SK-N-SH (cell line): ENCODE data around the gene KRABD2.

Experiments
- CTCF ChIA-PET: fragments of 300-600, 350-600 bp; formaldehyde crosslinking; extraction: SDS; loops from one replicate; lab custom pipeline; 2021; lab: Yijun Ruan, JAX
- POLR2A ChIA-PET: fragments of 350-600 bp; sonication (Branson Sonifier 250); formaldehyde crosslinking; extraction: SDS; loops from one replicate; lab custom pipeline; 2020; ENCODE audit warnings: antibody characterized with exemption, inconsistent platforms; lab: Yijun Ruan, JAX
- DNase-seq: peaks from one replicate; pipeline ENCODE4 v3.0.0; 2012
- H2AFZ ChIP-seq: fragments of 200-600 bp; sonication (generic); 2 replicates; pipeline ENCODE4 v1.8.1; 2016; ENCODE audit warnings: antibody characterized with exemption, mild to moderate bottlenecking, low read depth
- H3F3A ChIP-seq: fragments of 200-600 bp; sonication (generic); replicated peaks from 2 replicates; pipeline ENCODE3; 2016; ENCODE audit warnings: antibody characterized with exemption, mild to moderate bottlenecking; ENCODE audit not compliant: insufficient read depth
- H3K27ac ChIP-seq, 2 experiments: fragments of 200-500 bp in 1 of 2; fragments of 200-600 bp in 1 of 2; sonication (Bioruptor generic) in 1 of 2; sonication (generic), shearing (Covaris generic) in 1 of 2; 2 replicates each; pipeline versions ENCODE4 v1.5.1 to v1.6.1; 2014 to 2016; ENCODE audit warnings: low read depth in 2 of 2, inconsistent platforms in 1 of 2, low read length in 1 of 2, mild to moderate bottlenecking in 1 of 2, mixed read lengths in 1 of 2
- H3K27me3 ChIP-seq: fragments of 200-600 bp; sonication (generic), shearing (Covaris generic); 2 replicates; pipeline ENCODE4 v1.6.1; 2016; ENCODE audit warnings: mixed run types; ENCODE audit not compliant: insufficient read depth
- H3K36me3 ChIP-seq, 2 experiments: fragments of 200-500 bp in 1 of 2; fragments of 200-600 bp in 1 of 2; sonication (Bioruptor generic) in 1 of 2; sonication (generic) in 1 of 2; replicated peaks in 1 of 2; 2 replicates each; pipeline versions ENCODE3 to v1.5.1; 2014 to 2016; ENCODE audit warnings: low read length in 1 of 2, mild to moderate bottlenecking in 1 of 2; ENCODE audit not compliant: insufficient read depth in 2 of 2, control insufficient read depth in 1 of 2
- H3K4me1 ChIP-seq, 2 experiments: fragments of 200-500 bp in 1 of 2; fragments of 200-600 bp in 1 of 2; sonication (Bioruptor generic) in 1 of 2; sonication (generic), shearing (Covaris generic) in 1 of 2; 2 replicates each; pipeline versions ENCODE4 v1.5.1 to v1.6.1; 2014 to 2016; ENCODE audit warnings: low read depth in 1 of 2, low read length in 1 of 2, mixed run types in 1 of 2; ENCODE audit not compliant: insufficient read depth in 2 of 2, control insufficient read depth in 1 of 2
- H3K4me2 ChIP-seq: fragments of 200-600 bp; sonication (generic), shearing (Covaris generic); 2 replicates; pipeline ENCODE4 v1.6.1; 2017; ENCODE audit warnings: mixed run types
- H3K4me3 ChIP-seq, 2 experiments: fragments of 200-500 bp in 1 of 2; fragments of 200-600 bp in 1 of 2; sonication (Bioruptor generic) in 1 of 2; sonication (generic), shearing (Covaris generic) in 1 of 2; 2 replicates each; pipeline versions ENCODE4 v1.5.1 to v1.8.1; 2014 to 2016; ENCODE audit warnings: low read depth in 2 of 2, inconsistent platforms in 1 of 2, low read length in 1 of 2, mild to moderate bottlenecking in 1 of 2, mixed read lengths in 1 of 2, moderate library complexity in 1 of 2
- H3K79me2 ChIP-seq: fragments of 200-600 bp; sonication (generic); 2 replicates; pipeline ENCODE4 v1.8.1; 2017; ENCODE audit warnings: mild to moderate bottlenecking; ENCODE audit not compliant: insufficient read depth
- H3K9ac ChIP-seq: fragments of 200-600 bp; sonication (generic); 2 replicates; pipeline ENCODE4 v1.6.1; 2017; ENCODE audit warnings: mixed run types
- H3K9me2 ChIP-seq: fragments of 200-600 bp; sonication (generic); 2 replicates; pipeline ENCODE4 v1.6.1; 2017; ENCODE audit warnings: mixed run types
- H3K9me3 ChIP-seq: fragments of 200-600 bp; sonication (generic); 2 replicates; pipeline ENCODE4 v1.6.1; 2017; ENCODE audit warnings: mixed run types, mild to moderate bottlenecking, moderate library complexity
- H4K20me1 ChIP-seq: fragments of 200-600 bp; sonication (generic); 2 replicates; pipeline ENCODE4 v1.6.1; 2017; ENCODE audit warnings: mild to moderate bottlenecking, mixed run types; ENCODE audit not compliant: insufficient read depth
- CTCF ChIP-seq: fragments of 200-600 bp; sonication (generic); IDR thresholded peaks from 2 replicates; pipeline ENCODE4 v1.6.1; 2017; ENCODE audit warnings: antibody characterized with exemption, mild to moderate bottlenecking, moderate library complexity
- ELF1 ChIP-seq: IDR thresholded peaks from 2 replicates; pipeline ENCODE4 v1.4.0; 2012
- EP300 ChIP-seq, 2 experiments: IDR thresholded peaks; 2 replicates each; pipeline versions ENCODE4 v1.4.0 to v1.6.1; 2012; ENCODE audit warnings: borderline replicate concordance in 1 of 2, low read depth in 1 of 2, low read length in 1 of 2
- EZH2phosphoT487 ChIP-seq: fragments of 200-600 bp; sonication (generic); IDR thresholded peaks from 2 replicates; pipeline ENCODE4 v1.6.1; 2017; ENCODE audit warnings: low read depth, mixed run types, mild to moderate bottlenecking, antibody characterized with exemption, moderate library complexity, borderline replicate concordance
- FOSL2 ChIP-seq: IDR thresholded peaks from 2 replicates; pipeline ENCODE4 v1.4.0; 2012; ENCODE audit warnings: low read depth, mild to moderate bottlenecking, moderate library complexity, borderline replicate concordance
- FOXJ3 ChIP-seq: sonication (generic); formaldehyde crosslinking; IDR thresholded peaks from 2 replicates; pipeline ENCODE4 v1.5.1; 2020; ENCODE audit warnings: mild to moderate bottlenecking, missing genetic modification reagents
- FOXM1 ChIP-seq: IDR thresholded peaks from 2 replicates; pipeline ENCODE4 v1.4.0; 2012; ENCODE audit warnings: low read depth, mild to moderate bottlenecking
- GABPA ChIP-seq: IDR thresholded peaks from 2 replicates; pipeline ENCODE4 v1.4.0; 2012; ENCODE audit warnings: low read depth, mild to moderate bottlenecking
- GATA2 ChIP-seq: sonication (generic); formaldehyde crosslinking; IDR thresholded peaks from 2 replicates; pipeline ENCODE4 v1.5.0; 2020; ENCODE audit warnings: mild to moderate bottlenecking, missing genetic modification reagents
- MAX ChIP-seq: IDR thresholded peaks from 2 replicates; pipeline ENCODE4 v1.4.0; 2012; ENCODE audit warnings: low read depth
- MEF2A ChIP-seq: IDR thresholded peaks from 2 replicates; pipeline ENCODE4 v1.4.0; 2012; ENCODE audit warnings: low read depth, borderline replicate concordance
- NFIC ChIP-seq: IDR thresholded peaks from 2 replicates; pipeline ENCODE4 v1.4.0; 2012; ENCODE audit warnings: borderline replicate concordance
- NRF1 ChIP-seq: IDR thresholded peaks from 2 replicates; pipeline ENCODE4 v1.6.1; 2012; ENCODE audit warnings: low read depth, mild to moderate bottlenecking, low read length
- PBX3 ChIP-seq: IDR thresholded peaks from 2 replicates; pipeline ENCODE4; 2012
- POLR2AphosphoS5 ChIP-seq: IDR thresholded peaks from 2 replicates; pipeline ENCODE4 v1.6.1; 2012; ENCODE audit warnings: low read depth, low read length
- RCOR1 ChIP-seq: fragments of 150-350 bp; IDR thresholded peaks from 2 replicates; pipeline ENCODE4 v1.6.1; 2017; ENCODE audit warnings: antibody characterized with exemption, low read length
- RFX5 ChIP-seq: IDR thresholded peaks from 2 replicates; pipeline ENCODE4 v1.6.1; 2012; ENCODE audit warnings: mild to moderate bottlenecking, improper control_type of control experiment, low read length
- RXRA ChIP-seq: IDR thresholded peaks from 2 replicates; pipeline ENCODE4 v1.4.0; 2012; ENCODE audit warnings: low read depth, mild to moderate bottlenecking, borderline replicate concordance
- SIN3A ChIP-seq: IDR thresholded peaks from 2 replicates; pipeline ENCODE4 v1.6.1; 2012; ENCODE audit warnings: low read depth, mild to moderate bottlenecking, low read length, moderate library complexity, borderline replicate concordance
- SMC3 ChIP-seq: IDR thresholded peaks from 2 replicates; pipeline ENCODE4 v1.6.1; 2012; ENCODE audit warnings: low read depth, low read length, improper control_type of control experiment
- USF1 ChIP-seq: IDR thresholded peaks from 2 replicates; pipeline ENCODE4 v1.4.0; 2012; ENCODE audit warnings: low read depth, borderline replicate concordance
- USF2 ChIP-seq: fragments of 150-350 bp; IDR thresholded peaks from 2 replicates; pipeline ENCODE4 v1.6.1; 2017; ENCODE audit warnings: antibody characterized with exemption, low read length, low read depth, borderline replicate concordance
- WGBS: methylation state at CpG from one replicate; pipeline ENCODE4 v1.1.6; 2017; ENCODE audit warnings: low lambda C conversion rate; 5-methylcytosine and 5-hydroxymethylcytosine counted together

The KRABD2 gene

GRCh38 chr17:8369944-8370343 lies 6.6 kb downstream of the KRABD2 start:
- no peak overlapping the region for H3K4me3 ChIP-seq
- no peak overlapping the region for H3K9ac ChIP-seq
- peaks cover 0 to 5% of the 10 kb centered on the region in 2 experiments; a peak in 2 of 4 replicates for H3K4me1 ChIP-seq
- H3K27ac ChIP-seq: no peak overlapping the region
- no peak overlapping the region for H3K4me2 ChIP-seq
- TF ChIP-seq USF1: no peak
- no peak for TF ChIP-seq EP300 (IDR thresholded peaks at IDR 0.05; ENCODE audit: borderline replicate concordance in 1 of 2, low read depth in 1 of 2, low read length in 1 of 2)
- TF ChIP-seq RFX5: no peak
- TF ChIP-seq NFIC: no peak
- no peak for TF ChIP-seq SIN3A
- no peak for TF ChIP-seq MAX
- TF ChIP-seq NRF1: no peak
- TF ChIP-seq, all 33 proteins: peak for 0
- WGBS: 96% methylated on average over 8 of the region's 8 CpGs
- H3F3A ChIP-seq: peaks cover 17% of the 10 kb centered on the region
- ChIA-PET CTCF (interaction anchor here (1.0 kb wide), 2 partner anchors 14 to 377 kb away, joined by 3 to 5 read pairs; no protein-coding TSS in a partner anchor), POLR2A (no interaction called here)
- H3K36me3 ChIP-seq: peaks cover 20 to 29% of the 10 kb centered on the region in 2 experiments
- peaks cover 1% of the 10 kb centered on the region; the same call in 1 of the 2 replicates for H3K79me2 ChIP-seq
- DNase-seq: no peak
- no peaks in the 10 kb centered on the region for H4K20me1 ChIP-seq
- H2AFZ ChIP-seq: no peak overlapping the region
- no peaks in the 10 kb centered on the region for H3K9me3 ChIP-seq
- H3K27me3 ChIP-seq: no peaks in the 10 kb centered on the region
- H3K9me2 ChIP-seq: no peaks in the 10 kb centered on the region

GRCh38 chr17:8368193-8368592 lies 8.3 kb downstream of the KRABD2 start:
- peaks cover 17% of the 10 kb centered on the region for H3F3A ChIP-seq
- peaks cover 0 to 5% of the 10 kb centered on the region in 2 experiments; a peak in 2 of 4 replicates for H3K4me1 ChIP-seq
- H3K4me3 ChIP-seq: no peak overlapping the region
- no peaks in the 10 kb centered on the region for H3K79me2 ChIP-seq
- H3K27me3 ChIP-seq: no peaks in the 10 kb centered on the region
- H3K36me3 ChIP-seq: peaks cover 23 to 29% of the 10 kb centered on the region in 2 experiments
- WGBS: 94% methylated on average over 3 of the region's 3 CpGs
- no peaks in the 10 kb centered on the region for H3K9me2 ChIP-seq
- H4K20me1 ChIP-seq: no peaks in the 10 kb centered on the region
- H3K4me2 ChIP-seq: no peak overlapping the region
- no peak for DNase-seq
- no peaks in the 10 kb centered on the region for H3K9me3 ChIP-seq
- ChIA-PET CTCF (no interaction called here), POLR2A (no interaction called here)
- H3K27ac ChIP-seq: no peak overlapping the region
- no peak overlapping the region for H2AFZ ChIP-seq
- H3K9ac ChIP-seq: no peak overlapping the region
- no peak for TF ChIP-seq EZH2phosphoT487
- TF ChIP-seq SMC3: no peak
- no peak for TF ChIP-seq ELF1
- TF ChIP-seq PBX3: no peak
- TF ChIP-seq FOSL2: no peak
- no peak for TF ChIP-seq NRF1
- TF ChIP-seq RCOR1: no peak
- TF ChIP-seq RXRA: no peak
- no peak for TF ChIP-seq POLR2AphosphoS5
- TF ChIP-seq FOXJ3 (CRISPR knock-in tag): no peak
- TF ChIP-seq GATA2: no peak
- no peak for TF ChIP-seq CTCF
- no peak for TF ChIP-seq MAX
- TF ChIP-seq MEF2A: no peak
- TF ChIP-seq FOXM1: no peak
- no peak for TF ChIP-seq USF2
- no peak for TF ChIP-seq GABPA
